HepG2 (cell line): Measurements from ENCODE around the gene PJA1. TPM values are rescaled to one million over a fixed set of nuclear protein-coding genes. Genes with fewer than 3 reads are reported as not detected.
A peak's percentile ranks its signal among the peaks of the same experiment; 100 is the strongest.

Experiments used
- ATAC-seq: fragments of 200-7000 bp; cut with Tn5 transposase; 3 replicates; pipeline ENCODE4 v1.9.1; 2020; ENCODE audit warnings: mild to moderate bottlenecking, moderate library complexity
- BruUV-seq: library from RNA; stranded (reverse); fragments of 400-500 nt; replicated peaks from 2 replicates; lab custom pipeline; 2021; lab: Mats Ljungman, UMichigan
- CTCF ChIA-PET: fragments of 300-600 bp; formaldehyde crosslinking; extraction: SDS; loops from one replicate; lab custom pipeline; 2021; ENCODE audit warnings: low total read pairs, inconsistent platforms, low intra/inter-chr PET ratio; lab: Yijun Ruan, JAX
- POLR2A ChIA-PET: fragments of 350-600 bp; sonication (Branson Sonifier 250); formaldehyde crosslinking; loops from one replicate; lab custom pipeline; 2020; ENCODE audit warnings: antibody characterized with exemption, inconsistent platforms; lab: Yijun Ruan, JAX
- DNase-seq: peaks from one replicate; pipeline ENCODE4 v3.0.0-alpha.2; 2015; ENCODE audit warnings: low spot score
- FAIRE-seq: peaks from 3 replicates; lab custom pipeline; 2011; peaks lifted over from hg19 to GRCh38; lab: Jason Lieb, UNC
- H2AFZ ChIP-seq: one replicate; pipeline ENCODE4 v1.6.1; 2011; ENCODE audit warnings: low read length, inconsistent platforms
- H3K27ac ChIP-seq: fragments of 300-600 bp; 3 replicates; pipeline ENCODE4 v1.8.0; 2011; ENCODE audit warnings: mixed run types, mild to moderate bottlenecking, mixed read lengths, low read length, inconsistent platforms; ENCODE audit not compliant: insufficient read depth; ENCODE audit errors: extremely low read length
- H3K27me3 ChIP-seq, 2 experiments: fragments of 200-600 bp in 1 of 2; 2 replicates in 1 of 2; 3 replicates in 1 of 2; pipeline versions ENCODE4 v1.6.0 to v1.8.0; 2011; ENCODE audit warnings: low read length in 2 of 2, mild to moderate bottlenecking in 2 of 2, moderate library complexity in 2 of 2, inconsistent platforms in 1 of 2; ENCODE audit not compliant: insufficient read depth in 2 of 2, control insufficient read depth in 1 of 2
- H3K36me3 ChIP-seq, 2 experiments: fragments of 200-600 bp in 1 of 2; replicated peaks in 1 of 2; 2 replicates in 1 of 2; 3 replicates in 1 of 2; pipeline versions ENCODE4 v1.5.1 to v1.8.0; 2011; ENCODE audit warnings: low read length in 2 of 2, inconsistent platforms in 1 of 2; ENCODE audit not compliant: insufficient read depth in 2 of 2, control insufficient read depth in 1 of 2
- H3K4me1 ChIP-seq: 2 replicates; pipeline ENCODE4 v1.5.1; 2012; ENCODE audit warnings: low read length, inconsistent platforms; ENCODE audit not compliant: insufficient read depth
- H3K4me2 ChIP-seq: 2 replicates; pipeline ENCODE4 v1.6.0; 2011; ENCODE audit warnings: low read depth, low read length, inconsistent platforms
- H3K4me3 ChIP-seq, 3 experiments: fragments of 200-600 bp in 1 of 3; sonication (generic), shearing (Covaris generic) in 1 of 3; replicated peaks in 1 of 3; 2 replicates each; pipeline ENCODE4 v1.5.1; 2011 to 2016; ENCODE audit warnings: low read length in 3 of 3, inconsistent platforms in 2 of 3, low read depth in 2 of 3, mild to moderate bottlenecking in 2 of 3, control low read depth in 1 of 3, mixed read lengths in 1 of 3; ENCODE audit not compliant: insufficient read depth in 1 of 3
- H3K79me2 ChIP-seq: one replicate; pipeline ENCODE4 v1.6.1; 2011; ENCODE audit warnings: low read length, inconsistent platforms; ENCODE audit not compliant: insufficient read depth
- H3K9ac ChIP-seq: 2 replicates; pipeline ENCODE4 v1.6.0; 2011; ENCODE audit warnings: mild to moderate bottlenecking, low read depth, low read length, inconsistent platforms; ENCODE audit not compliant: insufficient read depth
- H3K9me3 ChIP-seq: 2 replicates; pipeline ENCODE4 v1.5.1; 2012; ENCODE audit warnings: mild to moderate bottlenecking, low read length
- H4K20me1 ChIP-seq: 2 replicates; pipeline ENCODE4 v1.6.0; 2011; ENCODE audit warnings: inconsistent platforms, mild to moderate bottlenecking, low read length, moderate library complexity; ENCODE audit not compliant: insufficient read depth
- GTF2F1 ChIP-seq: fragments of 150-350 bp; IDR thresholded peaks from 2 replicates; pipeline ENCODE4 v1.6.1; 2014; ENCODE audit warnings: low read length
- HNF4A ChIP-seq: sonication (generic); formaldehyde crosslinking; IDR thresholded peaks from 2 replicates; pipeline ENCODE4 v1.4.0; 2020; ENCODE audit warnings: missing genetic modification reagents
- IRX3 ChIP-seq: sonication (generic); formaldehyde crosslinking; IDR thresholded peaks from 2 replicates; pipeline ENCODE4 v1.8.1; 2023; ENCODE audit warnings: mild to moderate bottlenecking, low read depth, missing genetic modification reagents, borderline replicate concordance
- JARID2 ChIP-seq: sonication (generic); formaldehyde crosslinking; IDR thresholded peaks from 2 replicates; pipeline ENCODE4 v1.8.1; 2023; ENCODE audit warnings: missing genetic modification reagents, inconsistent platforms; ENCODE audit not compliant: insufficient replicate concordance
- NPAS2 ChIP-seq: sonication (generic); formaldehyde crosslinking; IDR thresholded peaks from 2 replicates; pipeline ENCODE4 v1.8.0; 2022; ENCODE audit warnings: mild to moderate bottlenecking, missing genetic modification reagents, borderline replicate concordance
- PRPF4 ChIP-seq: fragments of 200-400 bp; formaldehyde crosslinking; IDR thresholded peaks from 2 replicates; pipeline ENCODE4 v1.6.1; 2016; ENCODE audit warnings: low read length, low read depth; ENCODE audit not compliant: poor library complexity, severe bottlenecking
- ZNF446 ChIP-seq: sonication (generic); formaldehyde crosslinking; IDR thresholded peaks from 2 replicates; pipeline ENCODE4 v1.5.0; 2020; ENCODE audit warnings: mild to moderate bottlenecking, missing genetic modification reagents
- ZNF75D ChIP-seq: sonication (generic); formaldehyde crosslinking; IDR thresholded peaks from 2 replicates; pipeline ENCODE4 v1.8.1; 2023; ENCODE audit warnings: missing genetic modification reagents, mild to moderate bottlenecking, borderline replicate concordance
- ZNF788 ChIP-seq: sonication (generic); formaldehyde crosslinking; IDR thresholded peaks from 2 replicates; pipeline ENCODE4 v1.5.0; 2020; ENCODE audit warnings: mild to moderate bottlenecking, missing genetic modification reagents, borderline replicate concordance
- WGBS: methylation state at CpG from one replicate; pipeline ENCODE4 v1.1.6; 2017; ENCODE audit warnings: low lambda C conversion rate; 5-methylcytosine and 5-hydroxymethylcytosine counted together
- in situ Hi-C: cut with HindIII; loops from 2 replicates; pipeline ENCODE4 v1.10.0; 2017; ENCODE audit warnings: low pct_unique_long_range_greater_than_20kb; ENCODE audit not compliant: extremely low pct_ligation_motif_present
- intact Hi-C: fragments of 100-400 bp; cut with micrococcal nuclease; formaldehyde crosslinking; loops from one replicate; pipeline ENCODE4 v1.10.0; 2022; ENCODE audit not compliant: unreplicated experiment
- polyA plus RNA-seq, 8 experiments: library from polyadenylated mRNA; depleted of rRNA in 3 of 8; stranded (reverse) in 7 of 8; unstranded in 1 of 8; fragments of >200 nt; fragmentation: Illumina TruSeq in 4 of 8; extraction: Trizol in 4 of 8; gene quantifications; 2 replicates each; pipeline versions ENCODE4 v1.2.1 to v1.2.3, GENCODE V29; 2011 to 2016; ENCODE audit warnings: low read depth in 4 of 8, missing spikeins in 1 of 8, mixed read lengths in 1 of 8; ENCODE audit not compliant: insufficient read depth in 1 of 8
- total RNA-seq, 5 experiments: library from RNA; depleted of rRNA; stranded (reverse); fragments of >200 nt; fragmentation: Illumina TruSeq; extraction: Trizol; gene quantifications; 2 replicates each; pipeline ENCODE4 v1.2.3, GENCODE V29; 2016; ENCODE audit warnings: low read depth in 1 of 5
- TF ChIP-seq, protein P1 (sequence below): IDR thresholded peaks from 2 replicates; pipeline ENCODE4 v1.6.1; 2016; ENCODE audit warnings: low read depth, control low read depth

The PJA1 gene
- total and polyA plus RNA-seq, 2 of the 13 experiments (the other 11 are each of a cell fraction or from before 2014, with no cell fraction given), result 3.6 to 9.6 TPM

DNA sequence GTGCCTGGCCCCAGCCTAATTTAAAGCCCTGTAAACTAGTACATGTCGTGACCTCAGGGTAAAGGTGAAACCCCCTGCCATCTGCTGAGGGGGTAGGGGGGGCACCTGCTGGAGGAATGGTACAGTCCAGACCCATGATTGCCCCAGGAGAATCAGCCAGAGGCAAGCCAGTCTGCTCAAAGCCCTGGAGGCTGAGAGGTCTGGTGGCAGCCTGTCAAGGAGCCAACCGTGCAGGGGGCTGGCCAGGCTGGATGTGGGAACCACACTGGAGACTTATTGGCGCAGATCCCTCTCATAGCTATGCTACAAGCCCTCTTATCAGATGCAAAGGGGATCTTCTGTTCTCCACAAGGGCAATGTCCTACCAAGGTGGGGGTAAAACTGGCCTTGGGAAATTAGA, 31.4 kb upstream of the PJA1 start:
- H3K4me1 ChIP-seq, result peaks cover 43% of the 10 kb centered on the region

DNA sequence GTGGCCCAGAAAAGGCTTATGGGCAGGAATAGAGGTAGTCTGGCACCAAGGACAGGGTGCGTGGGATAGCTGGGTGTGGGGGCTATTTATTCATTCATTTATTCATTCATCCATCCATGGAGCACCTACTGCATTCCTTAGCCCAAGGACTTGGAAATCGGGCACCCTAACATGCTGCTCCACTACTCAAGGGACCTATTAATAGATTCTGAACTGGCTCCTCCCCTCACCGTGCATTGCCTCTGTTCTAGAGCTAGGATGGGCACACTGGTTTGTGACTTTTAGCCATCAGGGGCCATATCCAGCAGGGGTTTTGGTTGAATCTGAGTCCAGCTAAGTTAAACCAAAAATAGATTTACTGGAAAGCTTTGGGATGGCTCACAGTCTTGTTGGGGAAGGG, 30.6 kb upstream of the PJA1 start:
- TF ChIP-seq, protein P1, sequence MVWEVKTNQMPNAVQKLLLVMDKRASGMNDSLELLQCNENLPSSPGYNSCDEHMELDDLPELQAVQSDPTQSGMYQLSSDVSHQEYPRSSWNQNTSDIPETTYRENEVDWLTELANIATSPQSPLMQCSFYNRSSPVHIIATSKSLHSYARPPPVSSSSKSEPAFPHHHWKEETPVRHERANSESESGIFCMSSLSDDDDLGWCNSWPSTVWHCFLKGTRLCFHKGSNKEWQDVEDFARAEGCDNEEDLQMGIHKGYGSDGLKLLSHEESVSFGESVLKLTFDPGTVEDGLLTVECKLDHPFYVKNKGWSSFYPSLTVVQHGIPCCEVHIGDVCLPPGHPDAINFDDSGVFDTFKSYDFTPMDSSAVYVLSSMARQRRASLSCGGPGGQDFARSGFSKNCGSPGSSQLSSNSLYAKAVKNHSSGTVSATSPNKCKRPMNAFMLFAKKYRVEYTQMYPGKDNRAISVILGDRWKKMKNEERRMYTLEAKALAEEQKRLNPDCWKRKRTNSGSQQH (CRISPR knock-in tag), result no peak
- TF ChIP-seq ZNF75D (no peak), ZNF788 (CRISPR knock-in tag) (no peak), NPAS2 (CRISPR knock-in tag) (no peak)
- Histone ChIP-seq H3K36me3 (no peaks in the 10 kb centered on the region), H3K4me1 (peaks cover 43% of the 10 kb centered on the region), H4K20me1 (no peaks in the 10 kb centered on the region), H3K4me2 (peak overlapping the region; percentile 60), H3K4me3 (no peak overlapping the region), H3K27ac (peak overlapping the region; percentile 67), H3K9me3 (no peaks in the 10 kb centered on the region), H2AFZ (no peak overlapping the region), H3K9ac (0 out of 2 replicates have a peak overlapping the region, but pooled peaks have one; percentile 3), H3K27me3 (no peaks in the 10 kb centered on the region), H3K79me2 (no peaks in the 10 kb centered on the region)
- DNase-seq (no peak), FAIRE-seq (no peak), ATAC-seq (no peak)
- ChIA-PET POLR2A (no interaction called here), CTCF (no interaction called here)
- in situ Hi-C loops (no loop called here), intact Hi-C loops (no loop called here)
- 0% methylated on average over 1 of the region's 3 CpGs for WGBS
- no TSS peak for BruUV-seq

More for the DNA sequence above, 31.4 kb upstream of the PJA1 start:
- Histone ChIP-seq H3K4me3 (no peak overlapping the region), H2AFZ (no peak overlapping the region), H4K20me1 (no peaks in the 10 kb centered on the region), H3K27me3 (no peaks in the 10 kb centered on the region; a peak in 1 of 5 replicates), H3K27ac (no peak overlapping the region), H3K9me3 (no peaks in the 10 kb centered on the region), H3K36me3 (no peaks in the 10 kb centered on the region), H3K9ac (no peak overlapping the region), H3K79me2 (no peaks in the 10 kb centered on the region), H3K4me2 (no peak overlapping the region)
- ChIA-PET CTCF (no interaction called here), POLR2A (no interaction called here)
- ATAC-seq (no peak), DNase-seq (no peak), FAIRE-seq (no peak)
- WGBS, result no CpG with 5 or more reads among the region's 3 CpGs
- intact Hi-C loops (no loop called here), in situ Hi-C loops (no loop called here)
- BruUV-seq, result no TSS peak
- TF ChIP-seq JARID2 (CRISPR knock-in tag), result no peak
- TF ChIP-seq PRPF4, result no peak
- TF ChIP-seq GTF2F1, result no peak
- TF ChIP-seq ZNF446 (CRISPR knock-in tag), result no peak
- TF ChIP-seq IRX3 (CRISPR knock-in tag), result no peak
- no peak for TF ChIP-seq HNF4A (CRISPR knock-in tag)
